CD4-positive, alpha-beta T cell (primary cell): ENCODE results near the gene LRIT2. TPM values are rescaled to one million over a fixed set of nuclear protein-coding genes. Genes with fewer than 3 reads are reported as not detected.

ENCODE experiments used
- ATAC-seq: fragments of 200-7000 bp; cut with Tn5 transposase; one replicate; pipeline ENCODE4 v1.10.0; 2022; ENCODE audit warnings: mild to moderate bottlenecking; ENCODE audit not compliant: poor library complexity
- CTCF ChIA-PET: fragments of 350-600 bp; sonication (Branson Sonifier 250); formaldehyde crosslinking; loops from one replicate; lab custom pipeline; 2021; ENCODE audit warnings: antibody characterized with exemption, inconsistent platforms; lab: Charles Lee
- POLR2A ChIA-PET: fragments of 350-600 bp; sonication (Branson Sonifier 250); formaldehyde crosslinking; loops from one replicate; lab custom pipeline; 2021; ENCODE audit warnings: antibody characterized with exemption, inconsistent platforms; lab: Charles Lee
- DNase-seq, 14 experiments: peaks; one replicate each; pipeline ENCODE4 v3.0.0-alpha.2; 2013 to 2020; ENCODE audit warnings: mixed read lengths in 2 of 14
- H3K27ac ChIP-seq, 2 donors: one replicate each; pipeline versions ENCODE4 v1.5.1 to v1.7.0; 2013; ENCODE audit warnings: low read length in 2 of 2, low read depth in 1 of 2, mild to moderate bottlenecking in 1 of 2
- H3K27me3 ChIP-seq, 2 experiments: 1 replicate in 1 of 2; 2 replicates in 1 of 2; pipeline versions ENCODE4 v1.6.1 to v1.7.0; 2013; ENCODE audit warnings: low read length in 2 of 2, control low read depth in 1 of 2, mild to moderate bottlenecking in 1 of 2, moderate library complexity in 1 of 2; ENCODE audit not compliant: insufficient read depth in 2 of 2, control insufficient read depth in 1 of 2
- H3K36me3 ChIP-seq: one replicate; pipeline ENCODE4 v1.6.1; 2013; ENCODE audit warnings: low read length, control low read depth; ENCODE audit not compliant: insufficient read depth
- H3K4me1 ChIP-seq: one replicate; pipeline ENCODE4 v1.6.1; 2013; ENCODE audit warnings: low read length, control low read depth; ENCODE audit not compliant: insufficient read depth
- H3K4me3 ChIP-seq: one replicate; pipeline ENCODE4 v1.5.1; 2013; ENCODE audit warnings: mild to moderate bottlenecking, low read length, moderate library complexity
- H3K9me3 ChIP-seq, 2 experiments: 1 replicate in 1 of 2; 2 replicates in 1 of 2; pipeline versions ENCODE4 v1.6.1 to v1.7.0; 2013; ENCODE audit warnings: low read length in 2 of 2, mild to moderate bottlenecking in 2 of 2, control low read depth in 1 of 2, moderate library complexity in 1 of 2; ENCODE audit not compliant: control insufficient read depth in 1 of 2, insufficient read depth in 1 of 2
- H3K27ac Mint-ChIP-seq: one replicate; pipeline ENCODE4 v1.8.0; 2020; ENCODE audit warnings: mixed read lengths
- H3K27me3 Mint-ChIP-seq: one replicate; pipeline ENCODE4 v1.8.0; 2021; ENCODE audit warnings: mixed read lengths
- H3K36me3 Mint-ChIP-seq: one replicate; pipeline ENCODE4 v1.8.0; 2021; ENCODE audit warnings: low read depth, mixed read lengths
- H3K4me1 Mint-ChIP-seq: one replicate; pipeline ENCODE4 v1.8.0; 2021; ENCODE audit warnings: low read depth, mixed read lengths
- H3K4me3 Mint-ChIP-seq: one replicate; pipeline ENCODE4 v1.8.0; 2020; ENCODE audit warnings: mild to moderate bottlenecking, mixed read lengths
- H3K9me3 Mint-ChIP-seq: one replicate; pipeline ENCODE4 v1.8.0; 2020; ENCODE audit warnings: mixed read lengths
- intact Hi-C, 2 experiments: fragments of 100-400 bp; cut with DNase I in 1 of 2; cut with micrococcal nuclease in 1 of 2; formaldehyde crosslinking; loops; one replicate each; pipeline versions ENCODE4 v1.15.1 to v1.9.0; 2023 to 2025; cut with DNase I, micrococcal nuclease
- total RNA-seq, 174 experiments: library from RNA in 2 of 174; stranded (reverse) in 2 of 174; gene quantifications; one replicate each; pipeline ENCODE4 v1.2.3 and lab custom pipeline; 2021 to 2026
- TF ChIP-seq, protein P1 (sequence below): fragments of 200-600 bp; IDR thresholded peaks from one replicate; pipeline ENCODE4 v1.8.0; 2022; ENCODE audit warnings: antibody characterized with exemption, mild to moderate bottlenecking

LRIT2 gene
- total RNA-seq, 2 experiments from 2014 or later = not detected

DNA sequence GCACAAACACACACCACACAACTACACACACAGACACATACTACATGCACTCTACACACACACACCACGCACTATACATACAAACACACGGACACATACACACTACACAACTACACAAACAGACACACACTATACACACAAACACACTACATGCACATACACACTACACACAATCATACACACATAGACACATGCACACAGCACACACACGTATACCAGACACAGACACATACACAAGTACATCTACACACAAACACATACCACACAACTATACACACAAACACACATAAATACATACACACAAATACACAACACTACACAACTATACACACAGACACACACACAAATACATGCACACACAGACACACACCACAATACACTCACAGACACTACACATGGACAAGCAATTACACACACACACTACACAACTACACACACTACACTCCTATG lies 47.2 kb downstream of the LRIT2 start:
- no peaks in the 10 kb centered on the region for H3K27me3 Mint-ChIP-seq
- Histone ChIP-seq H3K36me3 (no peaks in the 10 kb centered on the region), H3K4me3 (no peak overlapping the region), H3K27ac (peak overlapping the region in 1 of 2 donors; percentile 5), H3K27me3 (no peaks in the 10 kb centered on the region), H3K9me3 (peaks cover 0 to 11% of the 10 kb centered on the region in 2 experiments), H3K4me1 (peaks cover 33% of the 10 kb centered on the region)
- H3K4me1 Mint-ChIP-seq = peaks cover 13% of the 10 kb centered on the region
- H3K27ac Mint-ChIP-seq = no peak overlapping the region
- no peaks in the 10 kb centered on the region for H3K9me3 Mint-ChIP-seq
- no peak overlapping the region for H3K4me3 Mint-ChIP-seq
- ChIA-PET POLR2A (interaction anchor here (0.6 to 1.6 kb wide), 11 partner anchors 13 to 156 kb away, joined by 3 to 18 read pairs (median 4); partner anchors contain the start of genes CCSER2, CDHR1 and GHITM), CTCF (interaction anchor here (1.2 kb wide), 1 partner anchor 359 kb away, joined by 3 read pairs; no protein-coding TSS in a partner anchor)
- intact Hi-C loops = no loop called here
- H3K36me3 Mint-ChIP-seq = no peaks in the 10 kb centered on the region
- ATAC-seq (no peak), DNase-seq (no peak)
- TF ChIP-seq, protein P1, sequence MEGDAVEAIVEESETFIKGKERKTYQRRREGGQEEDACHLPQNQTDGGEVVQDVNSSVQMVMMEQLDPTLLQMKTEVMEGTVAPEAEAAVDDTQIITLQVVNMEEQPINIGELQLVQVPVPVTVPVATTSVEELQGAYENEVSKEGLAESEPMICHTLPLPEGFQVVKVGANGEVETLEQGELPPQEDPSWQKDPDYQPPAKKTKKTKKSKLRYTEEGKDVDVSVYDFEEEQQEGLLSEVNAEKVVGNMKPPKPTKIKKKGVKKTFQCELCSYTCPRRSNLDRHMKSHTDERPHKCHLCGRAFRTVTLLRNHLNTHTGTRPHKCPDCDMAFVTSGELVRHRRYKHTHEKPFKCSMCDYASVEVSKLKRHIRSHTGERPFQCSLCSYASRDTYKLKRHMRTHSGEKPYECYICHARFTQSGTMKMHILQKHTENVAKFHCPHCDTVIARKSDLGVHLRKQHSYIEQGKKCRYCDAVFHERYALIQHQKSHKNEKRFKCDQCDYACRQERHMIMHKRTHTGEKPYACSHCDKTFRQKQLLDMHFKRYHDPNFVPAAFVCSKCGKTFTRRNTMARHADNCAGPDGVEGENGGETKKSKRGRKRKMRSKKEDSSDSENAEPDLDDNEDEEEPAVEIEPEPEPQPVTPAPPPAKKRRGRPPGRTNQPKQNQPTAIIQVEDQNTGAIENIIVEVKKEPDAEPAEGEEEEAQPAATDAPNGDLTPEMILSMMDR = no peak

GRCh38 chr10:84177541-84178141 lies 47.7 kb downstream of the LRIT2 start:
- H3K4me3 Mint-ChIP-seq = no peak overlapping the region
- DNase-seq = peak in 12 of 14 experiments; percentile 10 to 86 (median 43)
- no peaks in the 10 kb centered on the region for H3K27me3 Mint-ChIP-seq
- no peaks in the 10 kb centered on the region for H3K36me3 ChIP-seq
- H3K27me3 ChIP-seq = no peaks in the 10 kb centered on the region
- no peak overlapping the region for H3K27ac Mint-ChIP-seq
- CTCF ChIA-PET = interaction anchor here (1.2 kb wide), 1 partner anchor 360 kb away, joined by 3 read pairs; no protein-coding TSS in a partner anchor
- H3K27ac ChIP-seq = peak overlapping the region; percentile 5 to 68
- H3K36me3 Mint-ChIP-seq = no peaks in the 10 kb centered on the region
- H3K9me3 ChIP-seq = peaks cover 0 to 11% of the 10 kb centered on the region in 2 experiments
- TF ChIP-seq, protein P1 = no peak
- peaks cover 13% of the 10 kb centered on the region for H3K4me1 Mint-ChIP-seq
- intact Hi-C loops = loop anchor here in 1 of 2 experiments (1.0 kb wide), 1 partner anchor 14 kb away; no protein-coding TSS in a partner anchor
- ATAC-seq = peak; percentile 79
- H3K4me3 ChIP-seq = no peak overlapping the region
- POLR2A ChIA-PET = interaction anchor here (0.6 to 1.6 kb wide), 11 partner anchors 14 to 156 kb away, joined by 3 to 18 read pairs (median 4); partner anchors contain the start of genes CCSER2, CDHR1 and GHITM
- H3K9me3 Mint-ChIP-seq = no peaks in the 10 kb centered on the region
- peaks cover 33% of the 10 kb centered on the region for H3K4me1 ChIP-seq

- H3K4me1 Mint-ChIP-seq = peaks cover 13% of the 10 kb centered on the region
- POLR2A ChIA-PET = interaction anchor here (0.8 to 1.6 kb wide), 8 partner anchors 14 to 157 kb away, joined by 3 to 18 read pairs (median 4); partner anchors contain the start of genes CDHR1 and GHITM
- ATAC-seq = no peak
Observed at GRCh38 chr10:84176836-84177474, 48.4 kb downstream of the LRIT2 start.

More at GRCh38 chr10:84176836-84177474, 48.4 kb downstream of the LRIT2 start:
- intact Hi-C loops = loop anchor here in 1 of 2 experiments (1.0 kb wide), 1 partner anchor 14 kb away; no protein-coding TSS in a partner anchor
- Histone ChIP-seq H3K9me3 (peaks cover 0 to 11% of the 10 kb centered on the region in 2 experiments), H3K4me1 (peaks cover 33% of the 10 kb centered on the region), H3K27ac (peak overlapping the region; percentile 15 to 68), H3K4me3 (no peak overlapping the region), H3K27me3 (no peaks in the 10 kb centered on the region), H3K36me3 (no peaks in the 10 kb centered on the region)
- H3K36me3 Mint-ChIP-seq = no peaks in the 10 kb centered on the region
- no peaks in the 10 kb centered on the region for H3K9me3 Mint-ChIP-seq
- H3K4me3 Mint-ChIP-seq = peak overlapping the region; percentile 11
- H3K27ac Mint-ChIP-seq = no peak overlapping the region
- H3K27me3 Mint-ChIP-seq = no peaks in the 10 kb centered on the region
- TF ChIP-seq, protein P1 = no peak
- CTCF ChIA-PET = interaction anchor here (1.2 kb wide), 1 partner anchor 360 kb away, joined by 3 read pairs; no protein-coding TSS in a partner anchor
- DNase-seq = no peak
